NCI-H446 treated with DMSO at 0.1 percent for 48 hours (cell line): ENCODE data around the gene SIGMAR1.

Source experiments
- DNase-seq: peaks from one replicate; lab custom pipeline; 2025; lab: John Stamatoyannopoulos, UW

Gene SIGMAR1

DNA sequence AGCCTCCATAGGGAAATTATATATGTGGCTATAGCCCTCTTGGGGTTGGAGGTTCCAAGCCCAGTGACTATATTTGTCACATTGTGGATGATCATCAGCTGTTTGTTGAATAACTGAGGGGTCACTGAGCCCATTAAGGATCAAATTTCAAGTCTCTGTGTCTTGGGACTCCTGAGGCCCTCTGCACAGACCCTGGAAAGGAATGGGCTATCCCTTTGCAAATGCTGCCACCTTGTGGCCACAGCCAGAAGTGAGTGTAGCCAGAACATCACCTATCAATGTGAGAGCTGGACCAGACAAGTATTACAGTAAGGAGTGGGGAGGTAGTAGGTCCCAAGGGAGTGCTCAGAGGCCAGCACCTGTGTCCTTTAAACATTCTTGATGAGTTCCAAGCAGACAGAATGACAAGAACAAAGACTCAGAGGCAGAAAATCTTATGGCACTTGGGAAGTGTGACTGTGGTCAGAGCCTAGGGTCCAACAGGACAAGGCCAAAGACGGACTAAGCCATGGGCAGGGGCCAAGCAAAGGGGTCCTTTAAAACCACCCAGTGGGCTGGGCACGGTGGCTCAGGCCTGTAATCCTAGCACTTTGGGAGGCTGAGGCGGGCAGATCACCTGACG is 33.9 kb downstream of the SIGMAR1 start:
- peak; percentile 30 for DNase-seq

DNA sequence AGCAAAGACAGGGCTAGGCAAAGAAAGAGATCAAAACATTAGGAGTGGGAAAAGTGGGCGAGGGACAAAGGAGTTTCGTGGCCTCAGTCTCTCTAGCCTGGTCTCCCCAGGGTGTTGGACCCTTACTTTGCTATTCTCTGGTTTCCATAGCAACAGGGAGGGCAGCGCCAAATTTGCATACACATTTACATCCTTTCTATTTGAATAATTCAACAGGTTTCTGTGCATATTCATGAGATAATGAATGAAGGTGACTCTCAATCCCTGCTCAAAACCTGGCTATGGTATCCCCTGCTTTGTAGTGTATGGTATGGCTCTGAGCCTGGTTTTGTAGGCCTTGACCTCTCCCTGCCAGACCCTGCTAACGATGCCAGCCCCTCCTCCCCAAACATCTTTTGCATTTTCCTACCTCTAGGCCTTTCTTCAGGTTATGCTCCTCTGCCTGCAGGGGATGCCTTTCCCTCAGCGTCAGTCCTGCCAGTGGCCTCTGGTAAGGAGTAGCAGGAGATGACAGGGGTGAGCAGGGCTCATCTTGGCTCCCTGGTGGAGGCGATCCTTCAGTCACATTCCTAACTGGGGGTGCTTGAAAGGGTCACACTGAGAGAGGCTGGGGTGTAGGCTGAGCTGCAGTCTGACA is 35.5 kb downstream of the SIGMAR1 start:
- DNase-seq = no peak

- DNase-seq = no peak
These were observed 36.7 kb downstream of the SIGMAR1 start for GRCh38 chr9:34600908-34601307.

GRCh38 chr9:34599546-34599945 is 38.0 kb downstream of the SIGMAR1 start:
- DNase-seq = no peak

DNA sequence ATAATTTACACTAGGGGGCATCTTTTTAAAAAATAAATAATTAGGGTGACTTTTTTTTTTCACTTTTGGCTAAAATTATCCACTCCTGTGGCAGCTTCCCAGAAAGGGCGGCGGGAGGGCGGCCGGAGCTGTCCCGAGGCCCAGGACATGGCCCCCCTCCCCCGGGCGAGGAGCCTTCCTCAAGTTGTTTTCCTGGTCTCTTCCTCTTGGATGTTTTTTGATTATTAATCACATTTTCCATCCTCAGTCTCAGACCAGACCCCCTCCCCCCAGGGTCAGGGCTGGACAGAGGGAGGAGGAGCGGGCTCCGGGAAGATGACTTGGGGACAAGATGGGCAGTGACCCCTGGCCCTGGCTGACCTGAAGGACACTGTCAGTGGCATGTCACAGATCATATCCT is 43.4 kb downstream of the SIGMAR1 start:
- DNase-seq = no peak

DNA sequence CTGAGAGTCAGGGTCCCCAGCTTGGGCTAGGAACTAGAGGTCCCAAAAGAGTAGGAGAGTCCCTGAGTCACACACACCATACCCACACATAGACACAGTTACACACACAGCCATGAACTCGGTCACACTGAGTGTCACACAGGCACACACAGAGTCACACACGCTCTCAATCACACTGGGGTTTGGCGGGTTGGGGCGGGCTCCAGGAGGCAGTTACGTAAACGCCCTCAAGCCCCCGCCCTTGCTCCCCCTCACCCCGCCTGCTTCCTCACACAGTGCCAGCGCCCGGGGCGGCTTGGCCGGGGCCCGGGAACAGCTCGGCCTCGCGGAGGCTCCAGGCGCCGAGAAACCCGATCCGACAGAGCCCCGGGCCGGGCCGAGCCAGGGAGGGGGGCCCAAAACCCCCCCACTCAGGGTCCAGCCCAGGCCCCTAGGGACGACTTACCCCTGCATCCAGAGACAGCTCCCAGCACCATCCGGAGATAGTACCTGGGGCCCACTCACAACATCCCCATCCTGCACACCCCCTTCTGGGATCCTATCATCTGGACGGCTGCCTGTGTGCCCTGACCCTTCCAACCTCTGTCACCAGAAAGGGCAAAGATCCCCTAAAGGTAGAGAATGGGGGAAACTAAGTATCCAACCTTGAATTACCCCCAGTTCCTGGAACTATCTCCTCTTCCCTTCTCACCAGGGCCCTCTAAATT is 44.5 kb downstream of the SIGMAR1 start:
- DNase-seq = no peak

GRCh38 chr9:34591917-34592866 is 45.4 kb downstream of the SIGMAR1 start:
- no peak for DNase-seq

- no peak for DNase-seq
These were observed 46.2 kb downstream of the SIGMAR1 start for GRCh38 chr9:34591248-34591916.

DNA sequence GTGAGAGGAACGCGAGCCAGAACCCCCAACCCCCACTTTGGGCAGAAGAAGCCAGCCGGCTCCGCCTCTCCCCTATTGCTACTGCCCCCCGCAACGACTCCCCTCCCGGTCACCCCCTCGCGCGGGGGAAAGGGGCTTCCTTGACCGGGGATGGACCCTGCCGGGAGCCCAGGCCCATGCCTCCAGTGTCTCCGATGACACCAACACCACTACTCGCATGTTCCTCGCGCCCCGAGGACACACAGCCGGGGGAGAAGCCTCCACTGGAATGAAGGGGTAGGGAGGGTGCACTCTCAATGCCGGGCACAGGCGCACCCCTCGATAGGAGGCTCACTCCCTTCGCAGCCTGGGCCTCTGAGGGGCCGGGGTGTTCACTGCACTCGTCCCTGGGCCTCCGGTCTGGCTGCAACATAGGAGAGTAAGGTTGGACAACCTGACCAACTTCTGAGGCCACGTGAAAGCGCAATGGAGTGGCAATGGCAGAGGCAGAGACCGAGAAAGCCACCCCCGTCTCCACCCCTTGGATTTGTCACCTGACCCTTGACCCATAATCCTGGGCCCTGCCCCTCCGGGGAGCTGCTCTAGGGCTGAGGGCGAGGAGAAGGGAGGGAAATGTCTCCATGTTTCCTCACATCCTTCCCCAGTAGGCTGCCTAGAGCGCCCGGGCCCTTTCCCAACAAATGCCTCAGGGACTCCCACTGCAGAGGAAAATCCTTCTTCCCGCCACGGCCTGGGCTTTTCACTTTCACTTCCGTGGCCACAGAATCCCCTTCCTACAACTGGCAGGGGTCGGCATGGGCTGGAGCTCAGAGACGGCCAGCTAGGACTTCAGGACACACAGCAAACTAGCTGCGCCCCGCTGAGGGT is 47.0 kb downstream of the SIGMAR1 start:
- no peak for DNase-seq

DNA sequence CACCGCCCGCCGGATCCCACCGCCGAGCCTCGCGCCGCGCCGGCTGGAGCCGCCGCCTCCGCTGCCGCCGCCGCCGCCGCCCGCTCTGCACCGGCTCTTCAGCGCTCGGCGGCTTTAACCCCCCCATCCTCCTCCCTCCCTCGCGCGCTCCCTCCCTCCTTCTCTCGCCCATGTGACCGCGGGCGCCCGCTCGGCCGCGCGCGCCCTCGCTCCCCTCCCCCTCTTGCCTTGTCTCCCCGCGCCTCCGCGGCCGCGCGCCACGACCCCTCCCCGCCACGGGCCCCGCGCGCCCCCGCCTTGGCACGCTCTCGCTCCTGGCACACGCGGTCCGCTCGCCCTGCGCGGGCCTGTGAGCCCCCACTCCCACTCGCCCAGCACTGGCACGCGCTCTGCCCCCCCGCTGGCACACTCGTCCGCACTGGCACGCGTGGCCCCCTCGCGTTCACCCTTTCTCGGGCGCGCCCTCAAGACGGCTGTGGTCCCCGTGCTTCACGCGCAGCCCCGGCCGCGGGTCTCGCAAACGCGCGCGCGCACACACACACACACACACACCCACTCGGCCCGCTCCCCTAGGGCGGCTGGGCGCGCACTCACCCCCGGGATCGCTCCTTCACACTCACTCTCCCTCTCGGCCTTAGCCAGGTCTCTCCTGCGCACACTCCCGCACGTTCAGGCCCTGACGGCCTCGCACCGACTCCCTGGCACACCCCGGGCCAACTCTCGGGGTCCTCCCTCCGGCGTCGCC is 47.8 kb downstream of the SIGMAR1 start, which contains the start of gene CNTFR:
TSS of gene CNTFR (minus strand) at position 89 of the 745 bp plus-strand sequence. CDS start 20,743 bp downstream, outside the sequence.
- no peak for DNase-seq

GRCh38 chr9:34588671-34589635 is 48.6 kb downstream of the SIGMAR1 start:
- DNase-seq = no peak

DNA sequence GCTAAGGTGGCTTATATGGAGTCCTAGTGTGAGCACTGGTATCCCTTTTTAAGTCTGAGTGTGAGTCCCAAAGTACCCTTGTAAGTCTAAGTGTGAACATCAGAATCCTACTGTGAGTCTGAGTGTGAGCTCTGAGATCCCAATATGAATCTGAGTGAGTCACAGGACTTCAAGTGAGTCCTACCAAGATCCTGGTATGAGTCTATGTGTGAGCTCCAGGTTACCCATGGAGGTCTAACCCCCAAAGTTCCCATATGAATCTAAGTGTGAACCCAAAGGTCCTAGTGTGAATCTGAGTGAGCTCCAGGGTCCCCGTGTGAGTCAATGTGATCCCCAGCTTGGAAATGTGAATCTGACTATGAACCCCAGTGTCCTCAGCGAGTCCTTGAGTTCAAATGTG is 50.3 kb downstream of the SIGMAR1 start:
- DNase-seq = no peak

DNA sequence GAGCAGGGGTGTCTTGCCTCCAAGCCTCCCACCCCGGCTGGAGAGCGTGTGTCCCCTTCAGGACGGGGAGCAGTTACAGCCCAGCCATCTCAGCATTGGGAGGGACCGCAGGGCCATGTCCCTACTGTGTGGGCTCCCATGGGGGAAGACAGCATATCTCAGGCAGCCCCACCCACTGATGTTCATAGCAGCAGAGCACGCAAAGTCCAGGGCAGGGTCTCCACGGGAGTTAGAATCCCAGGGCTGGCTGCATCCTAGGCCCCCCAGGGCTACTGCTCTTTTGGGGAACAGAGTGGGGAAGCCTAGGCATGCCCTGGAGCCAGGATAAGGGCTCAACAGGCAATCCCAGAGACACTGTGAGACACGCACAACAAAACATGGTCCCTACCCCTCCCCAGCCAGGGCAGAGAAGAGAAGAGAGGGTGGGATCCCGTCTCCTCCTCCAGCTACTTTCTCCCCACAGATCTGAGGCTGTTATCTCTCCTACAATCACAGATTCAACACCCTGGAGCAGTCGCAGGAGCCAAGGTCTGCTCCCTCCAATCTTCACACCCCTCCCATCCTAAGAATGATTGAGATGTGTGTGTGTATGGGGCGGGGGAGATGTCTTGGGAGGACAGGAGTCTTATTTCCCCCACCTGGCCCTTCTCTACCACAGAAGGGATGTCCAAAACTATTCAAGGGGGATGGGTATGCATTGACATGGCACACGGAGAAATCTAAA is 51.5 kb downstream of the SIGMAR1 start:
- no peak for DNase-seq

DNA sequence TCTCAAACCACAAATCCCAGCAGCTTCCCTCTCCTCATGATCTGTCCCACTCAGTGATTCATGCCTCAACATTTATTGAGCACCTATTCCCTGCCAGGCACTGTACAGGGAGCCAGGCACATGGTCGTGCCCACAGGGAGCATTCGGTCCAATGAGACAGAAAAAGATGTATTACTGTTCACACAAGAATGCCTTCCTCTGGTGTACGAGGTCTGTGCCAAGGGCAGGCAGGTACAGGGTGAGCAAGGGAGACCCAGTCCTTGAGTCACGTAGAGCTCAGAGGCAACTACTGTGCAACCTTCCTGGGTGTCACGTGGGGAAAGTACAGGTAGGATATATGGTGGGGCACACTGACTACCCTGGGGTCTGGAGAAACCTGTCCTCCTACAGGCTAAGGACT is 52.6 kb downstream of the SIGMAR1 start:
- no peak for DNase-seq
